OCI-LY3 (cell line): ENCODE data around the gene RNU6-1.

Experiments used
- H2AFZ ChIP-seq: fragments of 200-600, 300-600 bp; shearing (Covaris generic); 2 replicates; pipeline ENCODE4 v1.6.0; 2014; ENCODE audit warnings: antibody characterized with exemption, low read depth, low read length
- H3K27ac ChIP-seq: fragments of 200-600, 300-600 bp; sonication (generic); 2 replicates; pipeline ENCODE4 v1.5.1; 2014; ENCODE audit warnings: mild to moderate bottlenecking, low read length, moderate library complexity, mixed read lengths
- H3K27me3 ChIP-seq: fragments of 200-600, 300-600 bp; sonication (generic); 2 replicates; pipeline ENCODE4 v1.6.1; 2014; ENCODE audit warnings: low read depth, low read length, mixed read lengths
- H3K36me3 ChIP-seq: fragments of 200-600, 300-600 bp; sonication (generic); replicated peaks from 2 replicates; pipeline ENCODE3; 2014; ENCODE audit warnings: low read depth, low read length, mixed read lengths
- H3K4me1 ChIP-seq: fragments of 300-600, 200-600 bp; sonication (generic); 2 replicates; pipeline ENCODE4 v1.6.1; 2014; ENCODE audit warnings: low read length, mixed read lengths
- H3K4me2 ChIP-seq: fragments of 200-600, 300-600 bp; sonication (generic); 2 replicates; pipeline ENCODE4 v1.6.1; 2014; ENCODE audit warnings: low read length, mixed read lengths
- H3K4me3 ChIP-seq: fragments of 300-600, 200-600 bp; sonication (generic); 2 replicates; pipeline ENCODE4 v1.5.1; 2014; ENCODE audit warnings: antibody characterized with exemption, mild to moderate bottlenecking, low read length, moderate library complexity
- H3K79me2 ChIP-seq: fragments of 300-600, 200-600 bp; shearing (Covaris generic); 2 replicates; pipeline ENCODE4 v1.6.1; 2014; ENCODE audit warnings: mild to moderate bottlenecking, low read length, mixed read lengths
- H3K9ac ChIP-seq: fragments of 300-600, 200-600 bp; shearing (Covaris generic); 2 replicates; pipeline ENCODE4 v1.6.0; 2014; ENCODE audit warnings: mild to moderate bottlenecking, low read length, moderate library complexity
- H3K9me3 ChIP-seq: fragments of 200-600, 300-600 bp; shearing (Covaris generic); 2 replicates; pipeline ENCODE4 v1.6.1; 2014; ENCODE audit warnings: low read length, mixed read lengths; ENCODE audit not compliant: insufficient read depth
- H4K20me1 ChIP-seq: fragments of 200-600, 300-600 bp; sonication (generic); 2 replicates; pipeline ENCODE4 v1.6.1; 2016; ENCODE audit warnings: low read length, mixed read lengths; ENCODE audit not compliant: insufficient read depth
- CTCF ChIP-seq: fragments of 200-600, 300-600 bp; sonication (generic); IDR thresholded peaks from 2 replicates; pipeline ENCODE4 v1.5.1; 2014; ENCODE audit warnings: antibody characterized with exemption, low read length, low read depth
- EZH2phosphoT487 ChIP-seq: fragments of 200-600 bp; shearing (Covaris generic); IDR thresholded peaks from 2 replicates; pipeline ENCODE4 v1.6.1; 2018; ENCODE audit warnings: antibody characterized with exemption, mixed run types, low read depth

RNU6-1 gene

GRCh38 chr15:67818464-67818863, 21.4 kb downstream of the RNU6-1 start:
- no peak overlapping the region for H3K9ac ChIP-seq
- no peaks in the 10 kb centered on the region for H3K4me1 ChIP-seq
- H3K27me3 ChIP-seq: no peaks in the 10 kb centered on the region

GRCh38 chr15:67816668-67817067, 23.2 kb downstream of the RNU6-1 start:
- no peaks in the 10 kb centered on the region for H3K27me3 ChIP-seq
- H3K79me2 ChIP-seq: no peaks in the 10 kb centered on the region
- no peak overlapping the region for H3K4me2 ChIP-seq
- TF ChIP-seq CTCF (no peak), EZH2phosphoT487 (no peak)
- H4K20me1 ChIP-seq: no peaks in the 10 kb centered on the region
- no peak overlapping the region for H3K4me3 ChIP-seq
- no peak overlapping the region for H3K27ac ChIP-seq
- H3K4me1 ChIP-seq: no peaks in the 10 kb centered on the region
- H3K9ac ChIP-seq: no peak overlapping the region
- H3K9me3 ChIP-seq: no peaks in the 10 kb centered on the region
- H2AFZ ChIP-seq: no peak overlapping the region
- no peaks in the 10 kb centered on the region for H3K36me3 ChIP-seq

More at GRCh38 chr15:67818464-67818863, 21.4 kb downstream of the RNU6-1 start:
- Histone ChIP-seq H3K79me2 (no peaks in the 10 kb centered on the region), H3K9me3 (no peaks in the 10 kb centered on the region), H3K4me2 (no peak overlapping the region), H2AFZ (no peak overlapping the region), H3K4me3 (no peak overlapping the region), H4K20me1 (no peaks in the 10 kb centered on the region), H3K36me3 (no peaks in the 10 kb centered on the region), H3K27ac (no peak overlapping the region)
- no peak for TF ChIP-seq CTCF
- no peak for TF ChIP-seq EZH2phosphoT487

- no peaks in the 10 kb centered on the region for H3K79me2 ChIP-seq
- H3K36me3 ChIP-seq: no peaks in the 10 kb centered on the region
- no peak overlapping the region for H3K4me2 ChIP-seq
- H3K9me3 ChIP-seq: no peaks in the 10 kb centered on the region
- no peak overlapping the region for H2AFZ ChIP-seq
- no peak overlapping the region for H3K9ac ChIP-seq
- no peaks in the 10 kb centered on the region for H3K4me1 ChIP-seq
- H4K20me1 ChIP-seq: no peaks in the 10 kb centered on the region
- TF ChIP-seq CTCF: no peak
- no peak for TF ChIP-seq EZH2phosphoT487
- H3K27me3 ChIP-seq: no peaks in the 10 kb centered on the region
- H3K27ac ChIP-seq: no peak overlapping the region
- H3K4me3 ChIP-seq: no peak overlapping the region
Observed at GRCh38 chr15:67815036-67815592, 24.7 kb downstream of the RNU6-1 start.

- Histone ChIP-seq H3K36me3 (no peaks in the 10 kb centered on the region), H4K20me1 (no peaks in the 10 kb centered on the region), H3K27ac (no peak overlapping the region), H3K4me1 (no peaks in the 10 kb centered on the region), H3K9ac (no peak overlapping the region), H3K9me3 (no peaks in the 10 kb centered on the region), H2AFZ (no peak overlapping the region), H3K4me2 (no peak overlapping the region), H3K27me3 (no peaks in the 10 kb centered on the region), H3K79me2 (no peaks in the 10 kb centered on the region), H3K4me3 (no peak overlapping the region)
- no peak for TF ChIP-seq EZH2phosphoT487
- no peak for TF ChIP-seq CTCF
Observed at GRCh38 chr15:67813104-67813634, 26.7 kb downstream of the RNU6-1 start.
